Hepatic stellate cell (primary cell): ENCODE measurements around the gene PDPR.
"Not testable (repeated sequence)": the region's sequence is repeated elsewhere in the genome, so short reads cannot be mapped to it uniquely, and the experiment has no call there.

ENCODE experiments used
- DNase-seq: peaks from one replicate; pipeline ENCODE4 v3.0.0; 2011; ENCODE audit warnings: low spot score

PDPR gene

DNA sequence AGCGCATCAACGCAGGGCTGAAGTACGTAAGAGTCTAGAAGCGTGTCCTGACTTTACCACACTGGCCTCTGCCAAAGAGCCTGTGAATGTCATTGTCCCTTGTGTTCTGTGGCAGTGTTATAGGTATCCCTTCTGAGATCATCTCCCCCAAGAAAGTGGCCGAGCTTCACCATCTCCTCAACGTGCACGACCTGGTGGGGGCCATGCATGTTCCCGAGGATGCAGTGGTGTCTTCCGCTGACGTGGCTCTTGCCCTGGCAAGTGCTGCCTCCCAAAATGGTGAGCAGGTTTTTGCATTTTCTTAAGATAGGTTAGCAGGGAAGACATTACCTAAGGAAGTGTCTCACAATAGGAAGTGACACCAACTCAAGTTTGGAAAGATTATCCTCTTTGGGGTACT lies 14.7 kb downstream of the PDPR start:
- DNase-seq, result not testable (repeated sequence)

DNA sequence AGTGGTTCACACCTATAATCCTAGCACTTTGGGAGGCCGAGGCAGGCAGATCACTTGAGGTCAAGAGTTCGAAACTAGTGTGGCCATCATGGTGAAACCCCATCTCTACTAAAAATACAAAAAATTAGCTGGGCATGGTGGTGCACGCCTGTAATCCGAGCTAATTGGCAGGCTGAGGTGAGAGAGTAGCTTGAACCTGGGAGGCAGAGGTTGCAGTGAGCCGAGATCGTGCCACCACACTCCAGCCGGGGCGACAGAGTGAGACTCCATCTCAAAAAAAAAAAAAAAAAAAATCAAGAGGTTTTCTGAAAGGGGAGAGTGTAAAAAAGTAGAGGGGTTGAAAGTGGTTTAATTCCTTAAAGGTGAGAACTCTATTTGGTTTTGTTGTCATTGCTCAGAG lies 21.7 kb downstream of the PDPR start:
- DNase-seq, result not testable (repeated sequence)

DNA sequence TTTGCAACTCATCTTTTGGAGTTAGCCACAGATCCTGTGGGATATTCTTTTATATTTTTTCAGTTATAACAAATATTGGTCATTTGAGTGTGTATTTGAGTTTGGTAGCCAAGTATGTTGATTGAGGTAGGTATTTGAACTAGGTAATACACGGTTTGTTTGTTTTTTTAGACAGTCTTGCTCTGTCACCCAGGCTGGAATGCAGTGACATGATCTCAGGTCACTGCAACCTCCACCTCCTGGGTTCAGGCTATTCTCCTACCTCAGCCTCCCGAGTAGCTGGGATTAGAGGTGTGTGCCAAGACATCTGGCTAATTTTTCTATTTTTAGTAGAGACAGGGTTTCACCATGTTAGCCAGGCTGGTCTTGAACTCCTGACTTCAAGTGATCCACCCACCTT lies 22.5 kb downstream of the PDPR start:
- not testable (repeated sequence) for DNase-seq

DNA sequence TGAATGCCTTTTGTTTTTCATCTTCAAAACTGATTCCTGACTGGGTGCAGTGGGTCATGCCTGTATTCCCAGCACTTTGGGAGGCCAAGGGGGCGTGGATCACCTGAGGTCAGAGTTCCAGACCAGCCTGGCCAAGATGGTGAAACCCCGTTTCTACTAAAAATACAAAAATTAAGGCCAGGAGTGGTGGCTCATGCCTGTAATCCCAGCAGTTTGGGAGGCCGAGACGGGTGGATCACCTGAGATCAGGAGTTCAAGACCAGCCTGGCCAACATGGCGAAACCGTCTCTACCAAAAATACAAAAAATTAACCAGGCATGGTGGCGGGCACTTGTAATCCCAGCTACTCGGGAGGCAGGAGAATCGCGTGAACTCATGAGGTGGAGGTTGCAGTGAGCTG lies 28.6 kb downstream of the PDPR start:
- not testable (repeated sequence) for DNase-seq

DNA sequence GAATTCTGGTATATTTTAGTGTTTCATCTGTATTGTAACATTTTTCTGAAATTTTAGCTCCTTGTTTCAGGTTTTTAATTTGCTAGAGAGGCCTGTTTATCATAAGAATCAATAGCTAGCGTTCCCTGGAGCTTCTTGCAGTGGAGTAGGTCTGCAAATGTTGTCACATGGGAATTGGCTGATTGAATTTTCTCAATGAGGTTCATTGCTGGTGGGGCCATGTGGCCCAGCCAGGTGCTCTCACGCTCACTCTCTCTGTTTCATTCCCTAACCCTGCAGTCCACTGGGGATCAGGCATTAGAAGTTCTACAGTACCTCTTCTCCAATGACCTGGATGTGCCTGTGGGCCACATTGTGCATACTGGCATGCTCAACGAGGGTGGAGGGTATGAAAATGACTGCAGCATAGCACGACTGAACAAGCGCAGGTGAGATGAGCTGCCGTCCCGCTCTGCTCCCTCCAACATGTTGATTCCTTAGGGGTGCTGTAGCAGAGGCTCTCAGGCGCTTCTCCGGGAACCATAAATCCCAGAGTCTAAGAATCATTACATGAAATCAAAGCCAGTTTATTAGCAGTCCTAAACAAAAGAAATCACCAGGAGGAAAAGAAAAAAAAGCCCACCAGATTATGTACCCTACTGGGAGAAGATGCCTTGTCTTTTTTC lies 29.2 kb downstream of the PDPR start:
- DNase-seq, result not testable (repeated sequence)

DNA sequence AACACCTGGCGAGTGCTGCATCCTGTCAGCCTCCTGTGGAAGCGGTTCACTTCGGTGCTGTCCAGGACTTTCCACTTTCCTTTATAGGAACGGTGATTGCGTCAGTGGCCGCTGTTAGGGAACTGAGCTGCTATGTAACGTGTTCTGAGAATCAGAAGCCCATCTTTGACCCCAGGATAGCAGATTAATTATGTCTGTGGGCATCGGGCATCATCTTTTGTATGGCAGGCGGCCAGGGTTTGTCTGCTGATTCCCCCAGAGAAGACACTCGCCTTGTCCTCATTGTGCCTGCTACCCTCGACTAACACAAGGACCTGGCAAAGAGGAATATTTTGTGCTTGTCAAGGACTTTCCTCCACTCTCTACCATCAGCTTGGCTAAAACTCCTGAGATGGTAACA lies 33.7 kb downstream of the PDPR start:
- DNase-seq, result not testable (repeated sequence)

DNA sequence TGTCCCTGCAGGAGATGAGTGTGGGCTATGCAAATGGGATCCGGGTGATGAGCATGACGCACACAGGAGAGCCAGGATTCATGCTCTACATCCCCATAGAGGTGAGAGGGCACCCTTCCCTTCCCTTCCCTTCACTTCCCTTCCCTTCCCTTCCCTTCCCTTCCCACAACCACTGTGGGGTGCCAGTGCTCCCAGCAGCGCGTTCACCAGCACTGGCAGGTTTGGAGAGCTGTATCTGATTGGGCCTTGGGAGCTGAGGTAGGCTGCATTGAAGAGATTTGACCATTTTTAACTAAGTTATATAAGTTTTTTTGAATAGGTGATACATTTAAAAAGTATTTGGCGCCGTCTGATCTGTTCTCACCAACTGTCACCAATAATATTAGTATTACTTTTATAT lies 34.3 kb downstream of the PDPR start:
- not testable (repeated sequence) for DNase-seq

DNA sequence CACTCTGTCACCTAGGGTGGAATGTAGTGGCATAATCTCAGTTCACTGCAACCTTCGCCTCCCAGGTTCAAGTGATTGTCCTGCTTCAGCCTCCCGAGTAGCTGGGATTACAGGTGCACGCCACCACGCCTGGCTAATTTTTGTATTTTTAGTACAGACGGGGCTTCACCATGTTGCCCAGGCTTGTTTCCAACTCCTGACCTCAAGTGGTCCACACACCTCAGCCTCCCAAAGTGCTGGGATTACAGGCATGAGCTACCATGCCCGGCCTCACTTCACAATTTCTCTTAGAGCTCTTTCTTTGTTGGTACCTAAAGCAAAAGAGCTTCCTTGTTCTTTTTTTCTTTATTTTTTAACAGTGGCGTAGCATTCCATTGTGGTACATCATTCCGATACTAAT lies 35.2 kb downstream of the PDPR start:
- not testable (repeated sequence) for DNase-seq

DNA sequence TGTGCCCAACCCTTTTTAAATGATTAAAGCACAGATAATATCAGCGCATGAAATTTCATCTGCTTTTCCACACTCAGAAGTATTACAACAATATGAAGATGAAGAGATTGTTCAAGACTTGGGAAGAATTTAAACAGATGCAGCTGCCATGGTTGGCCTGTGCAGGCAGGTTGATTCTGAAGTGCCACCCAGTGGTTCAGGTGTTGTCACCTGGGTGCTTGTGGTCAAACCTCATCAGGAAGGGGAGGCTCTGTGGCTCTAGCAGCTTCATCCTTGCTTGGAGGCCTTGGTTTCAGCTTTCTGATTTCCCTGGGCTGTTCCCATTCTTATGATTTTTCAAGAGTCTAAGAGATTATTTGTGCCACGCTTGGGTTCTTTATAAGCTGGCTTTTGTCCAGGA lies 37.3 kb downstream of the PDPR start:
- DNase-seq, result no peak

DNA sequence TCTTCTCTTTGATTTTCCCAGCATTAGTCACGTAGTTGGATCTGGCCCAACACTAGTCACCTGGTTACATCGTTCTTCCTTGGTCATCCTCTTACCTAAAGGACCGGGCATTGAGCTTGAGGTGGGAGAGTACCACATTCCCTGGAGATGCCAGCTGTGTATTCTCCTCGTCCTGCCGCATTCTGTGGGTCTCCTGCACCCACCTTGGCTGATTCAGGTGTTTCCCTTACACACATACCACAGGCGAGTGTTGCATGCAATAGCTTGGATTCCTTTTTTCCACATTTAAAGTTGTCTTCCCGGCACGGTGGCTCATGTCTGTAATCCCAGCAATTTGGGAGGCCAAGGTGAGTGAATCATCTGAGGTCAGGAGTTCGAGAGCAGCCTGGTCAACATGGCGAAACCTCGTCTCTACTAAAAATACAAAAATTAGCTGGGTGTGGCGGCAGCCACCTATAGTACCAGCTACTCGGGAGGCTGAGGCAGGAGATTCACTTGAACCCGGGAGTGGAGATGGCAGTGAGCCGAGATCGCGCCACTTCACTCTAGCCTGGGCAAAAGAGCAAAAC lies 37.9 kb downstream of the PDPR start:
- no peak for DNase-seq

DNA sequence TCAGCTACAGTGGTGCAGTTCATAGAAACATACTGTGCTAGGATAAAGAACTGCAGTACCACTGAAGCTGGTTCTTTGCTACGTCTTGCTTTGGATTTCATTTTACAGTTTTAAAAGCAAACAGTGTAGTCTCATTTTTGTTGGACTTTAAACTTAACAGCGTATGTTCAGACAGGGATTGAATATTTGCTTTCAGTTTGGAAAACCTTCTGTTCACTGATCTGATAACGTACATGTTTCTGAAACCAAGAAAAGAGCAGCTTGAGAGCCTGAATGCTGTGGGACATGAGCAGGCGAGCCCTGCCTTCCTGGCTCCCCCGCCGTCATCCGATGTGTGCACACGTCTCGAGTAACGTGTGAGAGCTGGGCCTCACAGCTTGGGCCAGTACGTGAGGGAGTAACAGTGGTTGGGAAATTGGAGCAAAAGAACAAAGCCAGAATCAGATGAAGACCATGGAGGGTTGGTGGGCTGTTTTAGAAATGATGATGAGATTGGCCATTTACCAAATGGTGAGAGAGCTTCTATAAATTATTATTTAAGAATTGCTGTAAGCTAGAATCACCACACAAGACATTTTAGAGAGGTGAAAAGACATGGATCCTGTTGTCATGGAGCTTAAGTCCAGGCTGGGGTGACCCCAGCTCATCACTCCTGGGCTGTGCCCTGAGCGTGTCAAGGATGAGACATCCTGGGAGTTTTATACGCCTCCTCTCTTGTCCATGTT lies 38.6 kb downstream of the PDPR start:
- DNase-seq, result no peak

DNA sequence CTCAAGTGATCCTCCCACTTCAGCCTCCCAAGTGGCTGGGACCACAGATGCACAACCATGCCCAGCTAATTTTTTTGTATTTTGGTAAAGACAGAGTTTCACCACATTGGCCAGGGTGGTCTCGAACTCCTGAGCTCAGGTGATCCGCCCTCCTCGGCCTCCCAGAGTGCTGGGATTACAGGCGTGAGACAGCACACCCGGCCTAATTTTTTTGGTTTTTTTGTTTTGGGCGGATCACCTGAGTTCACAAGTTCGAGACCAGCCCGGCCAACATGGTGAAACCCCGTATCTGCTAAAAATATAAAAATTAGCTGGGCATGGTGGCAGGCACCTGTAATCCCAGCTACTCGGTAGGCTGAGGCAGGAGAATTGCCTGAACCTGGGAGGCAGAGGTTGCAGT lies 40.6 kb downstream of the PDPR start:
- not testable (repeated sequence) for DNase-seq

DNA sequence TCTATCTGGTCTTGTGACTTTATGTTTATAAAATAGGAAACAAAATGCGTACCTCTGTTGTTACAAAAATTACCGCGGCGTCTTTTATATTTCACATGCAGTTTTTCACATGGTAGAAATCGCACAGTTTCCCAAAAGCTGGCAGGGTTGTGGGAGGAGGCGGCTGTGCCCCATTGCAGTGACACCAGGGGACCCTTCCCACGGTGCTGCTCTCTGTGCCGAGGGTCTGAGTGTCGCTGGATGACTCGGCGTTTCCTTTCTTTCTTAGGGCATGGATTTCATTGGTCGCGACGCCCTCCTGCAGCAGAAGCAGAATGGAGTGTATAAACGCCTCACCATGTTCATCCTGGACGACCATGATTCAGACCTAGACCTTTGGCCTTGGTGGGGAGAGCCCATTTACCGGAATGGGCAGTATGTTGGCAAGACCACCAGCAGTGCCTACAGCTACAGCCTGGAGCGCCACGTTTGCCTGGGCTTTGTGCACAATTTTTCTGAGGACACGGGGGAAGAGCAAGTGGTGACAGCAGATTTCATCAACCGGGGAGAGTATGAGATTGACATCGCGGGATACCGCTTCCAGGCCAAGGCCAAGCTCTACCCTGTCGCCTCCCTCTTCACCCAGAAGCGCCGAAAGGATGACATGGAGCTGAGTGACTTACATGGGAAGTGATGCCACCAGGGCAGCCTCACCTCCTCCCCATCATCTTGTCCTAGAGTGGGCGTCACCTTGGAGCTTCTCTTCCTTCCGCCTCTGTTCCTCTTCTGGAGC lies 42.3 kb downstream of the PDPR start:
- DNase-seq, result no peak

DNA sequence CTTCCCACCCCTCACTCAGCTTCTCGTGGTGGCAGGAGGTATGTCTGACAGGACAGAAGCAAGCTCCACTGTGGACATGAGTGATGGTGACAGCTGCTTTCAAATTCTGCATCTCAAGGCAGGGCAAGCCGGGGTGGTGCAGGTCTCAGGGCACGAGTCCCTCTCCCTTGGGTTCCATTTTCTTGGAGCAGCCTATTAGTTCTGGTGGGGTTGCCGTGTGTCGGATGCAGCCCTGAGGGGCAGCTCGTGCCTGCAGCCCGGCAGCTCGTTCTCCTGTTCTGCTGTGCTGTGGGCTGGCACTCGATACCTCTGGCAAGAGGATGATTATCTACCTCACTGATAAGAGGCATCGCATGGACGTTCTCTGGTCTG lies 43.0 kb downstream of the PDPR start:
- DNase-seq, result no peak

DNA sequence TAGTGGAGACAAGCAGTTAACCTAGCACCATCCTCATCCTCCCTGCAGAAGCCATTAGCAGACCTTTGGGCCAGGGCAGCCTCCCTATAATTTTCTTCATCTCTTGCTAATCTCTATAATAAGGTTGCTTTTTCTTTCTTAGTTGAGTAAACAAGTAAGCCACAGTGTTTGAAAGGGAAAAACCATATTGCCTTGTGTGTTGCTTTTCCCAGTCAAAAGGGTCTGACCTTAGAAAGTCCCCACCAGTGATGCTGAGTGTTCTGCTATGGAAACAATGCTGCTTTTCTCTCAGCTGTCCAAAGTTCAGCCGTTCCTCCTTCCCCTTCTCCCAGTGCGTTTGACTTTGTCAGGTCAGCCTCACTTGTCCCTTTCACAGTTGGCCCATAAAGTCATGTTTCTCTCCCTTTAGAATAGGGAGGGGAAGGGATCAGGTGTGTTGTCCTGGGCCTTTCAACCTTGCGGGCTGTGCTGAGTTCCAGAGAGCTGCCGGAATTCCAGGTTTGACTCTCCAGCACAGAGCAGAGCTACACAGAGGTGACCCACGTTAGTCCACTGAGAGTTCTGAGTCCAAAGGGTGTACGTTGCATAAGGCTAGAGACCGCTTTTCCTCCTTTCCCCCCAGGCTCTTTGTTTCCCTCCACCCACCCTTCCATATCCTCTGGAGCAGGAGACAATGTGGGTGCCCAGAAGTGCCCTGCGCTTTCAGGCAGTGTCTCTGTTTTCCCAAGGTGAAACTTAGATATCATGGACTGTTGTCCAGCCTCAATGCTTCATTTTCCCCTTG lies 43.5 kb downstream of the PDPR start:
- peak; percentile 7 for DNase-seq

DNA sequence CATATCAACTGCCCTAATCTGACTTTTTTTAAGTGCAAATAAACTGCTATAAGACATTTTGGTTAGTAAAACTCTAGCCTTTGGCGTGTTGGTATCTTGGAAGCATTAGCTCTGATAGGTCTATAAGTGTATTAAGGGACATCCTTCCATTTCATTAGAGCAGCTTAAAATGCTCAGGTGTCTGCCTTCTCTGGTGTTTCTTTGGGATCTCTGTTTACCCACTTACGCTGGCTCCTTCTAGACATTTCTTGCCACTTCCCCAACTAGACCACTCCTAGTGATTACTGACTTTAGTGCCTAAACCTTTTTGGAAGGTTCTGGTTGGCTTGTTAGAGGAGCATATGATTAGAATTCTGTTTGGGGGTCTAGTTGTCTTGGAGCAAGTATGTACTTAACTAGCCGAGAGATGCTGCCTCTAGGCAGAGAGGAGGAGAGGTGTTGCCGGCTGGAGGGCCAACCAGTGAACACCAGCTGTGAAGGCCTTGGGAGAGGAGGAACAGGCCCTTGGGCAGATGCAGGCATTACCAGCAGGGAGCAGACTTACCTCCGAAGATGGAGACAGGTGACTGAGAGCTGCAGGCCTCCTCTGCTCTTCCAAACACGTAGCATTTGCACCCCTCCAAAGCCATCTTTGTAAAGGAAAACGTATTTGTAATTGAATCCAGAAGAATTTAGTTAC lies 44.3 kb downstream of the PDPR start:
- DNase-seq, result peak; percentile 9

DNA sequence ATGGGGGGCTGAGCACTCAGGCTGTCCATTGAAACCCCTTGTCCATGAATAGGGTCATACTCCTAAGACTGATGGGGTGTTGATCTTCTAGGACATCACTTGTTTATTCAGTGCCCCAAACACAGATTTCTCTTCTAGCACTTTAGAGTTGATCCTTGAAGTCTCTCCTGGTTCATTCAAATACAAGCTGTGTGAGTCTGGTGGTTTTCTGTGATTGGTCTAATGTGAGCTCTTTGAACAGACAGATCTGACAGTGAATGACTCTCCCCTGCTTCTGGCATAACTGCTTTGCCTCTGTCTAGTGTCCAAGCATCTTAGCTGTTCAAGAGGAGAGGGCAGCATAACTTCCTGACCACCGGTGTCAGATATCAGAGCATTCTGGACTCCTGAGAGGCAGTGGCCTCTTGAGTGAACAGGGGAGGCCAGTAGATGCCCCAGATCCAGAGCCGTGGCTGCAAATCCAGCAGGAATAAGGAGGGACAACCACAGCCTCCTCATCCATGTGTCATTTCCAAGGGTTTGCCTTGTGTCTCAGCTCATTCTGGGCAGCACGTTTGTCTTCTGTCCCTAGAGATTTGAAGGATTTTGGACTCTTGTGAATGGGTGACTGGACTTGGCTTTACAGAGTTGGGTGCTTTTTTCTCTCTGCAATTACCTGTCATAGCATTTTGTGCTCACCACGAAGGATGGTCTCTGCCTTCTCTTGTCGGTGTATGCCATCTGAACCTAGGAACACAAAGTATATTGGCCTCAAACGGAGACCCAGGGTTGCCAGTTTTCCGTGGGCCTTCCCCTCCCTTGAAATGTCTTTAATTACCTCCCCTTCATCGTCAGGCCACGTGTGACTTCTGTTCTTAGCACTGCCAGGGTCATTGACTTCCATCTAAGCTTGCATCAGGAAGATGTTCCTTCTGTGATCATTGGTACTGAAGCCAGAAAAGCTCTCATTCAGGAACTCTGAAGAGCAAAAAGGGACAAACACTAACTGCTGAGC lies 45.5 kb downstream of the PDPR start:
- peak; percentile 47 for DNase-seq

DNA sequence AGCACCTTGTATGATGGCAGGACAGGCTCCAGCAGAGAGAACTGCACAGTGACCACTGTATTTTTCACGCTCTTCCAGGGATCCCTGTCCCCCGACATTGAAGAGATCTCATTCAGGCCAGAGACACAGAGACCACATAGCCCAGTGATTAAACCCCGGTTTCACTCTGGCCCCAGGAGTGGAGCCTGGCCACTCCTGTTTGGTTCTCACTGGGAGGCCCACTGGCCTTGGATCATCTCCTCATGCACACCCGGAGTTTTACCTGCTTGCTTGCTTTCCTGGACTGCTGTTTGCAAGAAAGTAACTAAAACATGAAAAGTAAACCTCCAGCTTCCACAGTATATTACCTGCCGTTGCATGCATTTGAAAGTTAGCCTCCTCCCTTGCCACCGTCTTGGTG lies 46.3 kb downstream of the PDPR start:
- no peak for DNase-seq

DNA sequence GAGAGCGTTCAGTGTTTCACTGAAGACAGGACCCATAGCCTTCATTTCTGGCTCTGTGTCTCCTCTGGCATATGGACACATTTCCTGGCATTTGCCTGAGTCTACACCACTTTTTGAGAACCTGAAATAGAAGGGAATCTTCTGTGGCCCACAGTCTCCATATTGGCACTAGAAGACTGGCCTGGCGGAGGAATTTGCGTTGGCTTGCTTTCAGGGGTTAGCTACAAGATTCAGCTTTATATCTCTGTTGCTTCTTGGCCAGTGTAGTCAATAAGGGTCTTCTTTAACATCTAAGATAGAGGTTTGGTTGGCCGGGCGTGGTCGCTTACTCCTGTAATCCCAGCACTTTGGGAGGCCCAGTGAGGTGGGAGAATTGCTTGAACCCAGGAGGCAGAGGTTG lies 46.7 kb downstream of the PDPR start:
- no peak for DNase-seq

DNA sequence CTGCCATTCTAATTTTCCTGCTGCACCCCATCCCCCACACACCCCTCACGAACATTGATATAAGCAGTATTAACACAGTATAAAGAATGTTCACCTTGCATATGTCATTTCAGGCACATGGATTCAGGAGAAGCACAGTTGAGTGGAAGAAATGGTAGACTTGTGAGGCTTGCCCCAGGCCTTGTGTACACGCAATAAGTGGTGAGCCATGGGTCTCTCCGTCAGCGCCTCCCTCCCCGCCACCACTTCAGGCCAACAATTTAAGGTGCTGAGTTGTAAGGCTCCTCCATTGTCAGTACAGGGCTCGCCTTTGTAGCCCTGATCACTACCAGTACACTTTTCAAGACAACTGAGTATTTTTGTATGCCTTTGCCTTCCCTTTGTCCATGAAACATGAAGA lies 47.2 kb downstream of the PDPR start:
- no peak for DNase-seq
